NB4 (cell line): ENCODE results near the gene MCM6.

Experiments used
- CTCF ChIP-seq: IDR thresholded peaks from one replicate; pipeline ENCODE4 v1.5.1; 2012; ENCODE audit warnings: low read depth, low read length
- MYC ChIP-seq: IDR thresholded peaks from 2 replicates; pipeline ENCODE4 v1.6.1; 2011; ENCODE audit warnings: low read depth, low read length
- POLR2A ChIP-seq: IDR thresholded peaks from 2 replicates; pipeline ENCODE4 v1.6.1; 2011; ENCODE audit warnings: mild to moderate bottlenecking; ENCODE audit not compliant: insufficient read length; ENCODE audit errors: extremely low read depth

- TF ChIP-seq CTCF, result no peak
- no peak for TF ChIP-seq MYC
- TF ChIP-seq POLR2A, result no peak
Measured at GRCh38 chr2:135825550-135826176, 50.6 kb downstream of the MCM6 start.
